GM19193 (cell line): ENCODE results near the gene TIGD2.

Experiments used
- POLR2A ChIP-seq: IDR thresholded peaks from 4 replicates; pipeline ENCODE4 v1.6.1; 2011; ENCODE audit not compliant: insufficient read depth, insufficient read length; ENCODE audit errors: extremely low read depth

The TIGD2 gene

GRCh38 chr4:89109841-89110540 is 1.3 kb upstream of the TIGD2 start:
- TF ChIP-seq POLR2A: no peak

GRCh38 chr4:89110541-89110985 is 770 bp upstream of the TIGD2 start:
- TF ChIP-seq POLR2A: no peak

GRCh38 chr4:89111833-89112563 is 665 bp downstream of the TIGD2 start:
- TF ChIP-seq POLR2A: no peak

- TF ChIP-seq POLR2A: no peak
Measured at GRCh38 chr4:89113415-89113814, 2.1 kb downstream of the TIGD2 start.

GRCh38 chr4:89114100-89114499 is 2.8 kb downstream of the TIGD2 start:
- TF ChIP-seq POLR2A: no peak

- TF ChIP-seq POLR2A: no peak
Measured at GRCh38 chr4:89117115-89117514, 5.8 kb downstream of the TIGD2 start.

- TF ChIP-seq POLR2A: no peak
Measured at GRCh38 chr4:89119166-89119565, 7.8 kb downstream of the TIGD2 start.

GRCh38 chr4:89119836-89120235 is 8.5 kb downstream of the TIGD2 start:
- no peak for TF ChIP-seq POLR2A

- no peak for TF ChIP-seq POLR2A
Measured at GRCh38 chr4:89121387-89122068, 10.2 kb downstream of the TIGD2 start.

GRCh38 chr4:89123451-89123851 is 12.1 kb downstream of the TIGD2 start:
- TF ChIP-seq POLR2A: no peak

- no peak for TF ChIP-seq POLR2A
Measured at GRCh38 chr4:89125901-89126782, 14.8 kb downstream of the TIGD2 start.

GRCh38 chr4:89129080-89129640 is 17.8 kb downstream of the TIGD2 start:
- TF ChIP-seq POLR2A: no peak

- no peak for TF ChIP-seq POLR2A
Measured at GRCh38 chr4:89134775-89135319, 23.5 kb downstream of the TIGD2 start.

- TF ChIP-seq POLR2A: no peak
Measured at GRCh38 chr4:89136525-89136924, 25.2 kb downstream of the TIGD2 start.
